Neural progenitor cell (in vitro differentiated cells): ENCODE results near the gene GGN. TPM values are rescaled to one million over a fixed set of nuclear protein-coding genes. Genes with fewer than 3 reads are reported as not detected.
A peak's percentile ranks its signal among the peaks of the same experiment; 100 is the strongest.
"Not testable (repeated sequence)": the region's sequence is repeated elsewhere in the genome, so short reads cannot be mapped to it uniquely, and the experiment has no call there.

Experiments
- DNase-seq: peaks from one replicate; pipeline ENCODE4 v3.0.0-alpha.2; 2016; ENCODE audit warnings: low spot score
- H2AFZ ChIP-seq: fragments of 200-600 bp; sonication (generic); replicated peaks from 2 replicates; pipeline ENCODE4 v1.6.1; 2016; ENCODE audit warnings: antibody characterized with exemption
- H3F3A ChIP-seq: fragments of 200-600 bp; sonication (generic); 2 replicates; pipeline ENCODE4 v1.6.1; 2016; ENCODE audit warnings: antibody characterized with exemption, low read depth
- H3K27ac ChIP-seq: fragments of 200-600 bp; sonication (generic); 2 replicates; pipeline ENCODE4 v1.5.1; 2016; ENCODE audit warnings: mild to moderate bottlenecking
- H3K27me3 ChIP-seq: fragments of 200-600 bp; sonication (generic); 2 replicates; pipeline ENCODE4 v1.6.1; 2016; ENCODE audit warnings: mild to moderate bottlenecking, moderate library complexity
- H3K36me3 ChIP-seq: fragments of 200-600 bp; sonication (generic); 2 replicates; pipeline ENCODE4 v1.5.1; 2016
- H3K4me1 ChIP-seq: fragments of 200-600 bp; sonication (generic); 2 replicates; pipeline ENCODE4 v1.6.1; 2016; ENCODE audit warnings: mixed run types
- H3K4me2 ChIP-seq: fragments of 200-600 bp; sonication (generic); 2 replicates; pipeline ENCODE4 v1.6.1; 2016
- H3K4me3 ChIP-seq: fragments of 200-600 bp; sonication (generic); 2 replicates; pipeline ENCODE4 v1.5.1; 2016
- H3K79me2 ChIP-seq: fragments of 200-600 bp; sonication (generic); 2 replicates; pipeline ENCODE4 v1.6.1; 2016; ENCODE audit warnings: low read depth
- H3K9ac ChIP-seq: fragments of 200-600 bp; sonication (generic); 2 replicates; pipeline ENCODE4 v1.6.1; 2016
- H3K9me3 ChIP-seq: fragments of 200-600 bp; sonication (generic); 2 replicates; pipeline ENCODE4 v1.5.1; 2016; ENCODE audit warnings: low read depth
- H4K20me1 ChIP-seq: fragments of 200-600 bp; sonication (generic); 2 replicates; pipeline ENCODE4 v1.6.1; 2016; ENCODE audit warnings: low read depth
- H3K27ac Mint-ChIP-seq: 3 replicates; pipeline ENCODE4 v1.8.0; 2021; ENCODE audit warnings: mixed read lengths
- H3K27me3 Mint-ChIP-seq: 2 replicates; pipeline ENCODE4 v1.8.0; 2022; ENCODE audit warnings: low read depth, mild to moderate bottlenecking, inconsistent platforms, moderate library complexity, mixed read lengths; ENCODE audit not compliant: insufficient read depth
- H3K36me3 Mint-ChIP-seq: 3 replicates; pipeline ENCODE4 v1.8.0; 2021; ENCODE audit warnings: mixed read lengths
- H3K4me1 Mint-ChIP-seq: 3 replicates; pipeline ENCODE4 v1.8.0; 2021; ENCODE audit warnings: mixed read lengths
- H3K4me3 Mint-ChIP-seq: 3 replicates; pipeline ENCODE4 v1.8.0; 2021; ENCODE audit warnings: mild to moderate bottlenecking, moderate library complexity, mixed read lengths
- H3K9me3 Mint-ChIP-seq: 3 replicates; pipeline ENCODE4 v1.8.0; 2020; ENCODE audit warnings: mixed read lengths
- EZH2 ChIP-seq: fragments of 200-600 bp; sonication (generic); IDR thresholded peaks from 2 replicates; pipeline ENCODE4 v1.6.1; 2017; ENCODE audit warnings: antibody characterized with exemption, mild to moderate bottlenecking, moderate library complexity
- EZH2phosphoT487 ChIP-seq: fragments of 200-600 bp; sonication (generic); IDR thresholded peaks from 2 replicates; pipeline ENCODE4 v1.6.1; 2017; ENCODE audit warnings: antibody characterized with exemption
- total RNA-seq: library from RNA; depleted of rRNA; stranded (reverse); fragments of >200 nt; gene quantifications from 2 replicates; pipeline ENCODE4 v1.2.3, GENCODE V29; 2015; ENCODE audit warnings: low replicate concordance
- TF ChIP-seq, protein P1 (sequence below): fragments of 200-600 bp; sonication (generic); IDR thresholded peaks from 2 replicates; pipeline ENCODE4 v1.5.1; 2017; ENCODE audit warnings: antibody characterized with exemption, mild to moderate bottlenecking

Gene GGN
- total RNA-seq, 1 donor from 2014 or later: not detected

DNA sequence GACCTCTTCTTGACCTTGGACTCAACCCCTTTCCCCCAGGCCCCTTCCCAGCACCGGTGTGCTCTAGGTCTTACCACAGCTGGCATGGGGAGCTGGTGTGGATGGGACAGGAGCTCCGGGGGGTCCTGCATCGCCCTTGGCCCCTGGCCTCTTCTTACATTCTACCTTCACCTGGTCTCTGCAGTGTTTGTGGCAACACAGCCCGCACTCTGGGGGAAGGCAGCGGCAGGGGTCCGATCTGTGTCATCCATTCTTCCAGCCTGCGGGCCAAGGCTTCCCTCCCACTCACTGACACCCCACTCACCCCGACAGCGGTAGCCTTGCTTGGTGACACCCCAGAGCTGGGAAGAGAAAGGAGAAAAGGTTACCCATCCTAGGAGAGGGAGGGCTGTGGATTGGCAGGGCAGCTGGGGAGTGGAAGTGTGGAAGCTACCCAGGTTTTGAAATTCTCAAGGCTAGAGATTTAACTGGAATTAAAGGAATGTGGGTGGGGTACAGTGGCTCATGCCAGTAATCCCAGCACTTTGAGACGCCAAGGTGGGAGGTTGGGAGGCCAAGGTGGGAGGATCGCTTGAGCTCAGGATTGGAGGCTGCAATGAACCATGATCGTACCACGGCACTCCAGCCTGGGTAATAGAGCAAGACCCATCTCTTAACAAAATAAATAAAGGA lies 23.3 kb upstream of the GGN start:
- Histone ChIP-seq H3K4me1 (no peaks in the 10 kb centered on the region), H3K9me3 (no peaks in the 10 kb centered on the region), H3K9ac (no peak overlapping the region), H2AFZ (no peak overlapping the region), H3K27ac (no peak overlapping the region), H3K27me3 (no peaks in the 10 kb centered on the region), H3K36me3 (no peaks in the 10 kb centered on the region), H3K4me3 (no peak overlapping the region), H3F3A (no peaks in the 10 kb centered on the region), H3K79me2 (no peaks in the 10 kb centered on the region), H3K4me2 (no peak overlapping the region), H4K20me1 (no peaks in the 10 kb centered on the region)
- Mint-ChIP-seq H3K36me3 (peaks cover 3% of the 10 kb centered on the region), H3K27ac (no peak overlapping the region), H3K4me1 (no peaks in the 10 kb centered on the region), H3K9me3 (no peaks in the 10 kb centered on the region), H3K27me3 (peaks cover 12% of the 10 kb centered on the region), H3K4me3 (no peak overlapping the region)
- TF ChIP-seq EZH2 (no peak), EZH2phosphoT487 (no peak)
- TF ChIP-seq, protein P1, sequence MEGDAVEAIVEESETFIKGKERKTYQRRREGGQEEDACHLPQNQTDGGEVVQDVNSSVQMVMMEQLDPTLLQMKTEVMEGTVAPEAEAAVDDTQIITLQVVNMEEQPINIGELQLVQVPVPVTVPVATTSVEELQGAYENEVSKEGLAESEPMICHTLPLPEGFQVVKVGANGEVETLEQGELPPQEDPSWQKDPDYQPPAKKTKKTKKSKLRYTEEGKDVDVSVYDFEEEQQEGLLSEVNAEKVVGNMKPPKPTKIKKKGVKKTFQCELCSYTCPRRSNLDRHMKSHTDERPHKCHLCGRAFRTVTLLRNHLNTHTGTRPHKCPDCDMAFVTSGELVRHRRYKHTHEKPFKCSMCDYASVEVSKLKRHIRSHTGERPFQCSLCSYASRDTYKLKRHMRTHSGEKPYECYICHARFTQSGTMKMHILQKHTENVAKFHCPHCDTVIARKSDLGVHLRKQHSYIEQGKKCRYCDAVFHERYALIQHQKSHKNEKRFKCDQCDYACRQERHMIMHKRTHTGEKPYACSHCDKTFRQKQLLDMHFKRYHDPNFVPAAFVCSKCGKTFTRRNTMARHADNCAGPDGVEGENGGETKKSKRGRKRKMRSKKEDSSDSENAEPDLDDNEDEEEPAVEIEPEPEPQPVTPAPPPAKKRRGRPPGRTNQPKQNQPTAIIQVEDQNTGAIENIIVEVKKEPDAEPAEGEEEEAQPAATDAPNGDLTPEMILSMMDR: no peak
- no peak for DNase-seq

DNA sequence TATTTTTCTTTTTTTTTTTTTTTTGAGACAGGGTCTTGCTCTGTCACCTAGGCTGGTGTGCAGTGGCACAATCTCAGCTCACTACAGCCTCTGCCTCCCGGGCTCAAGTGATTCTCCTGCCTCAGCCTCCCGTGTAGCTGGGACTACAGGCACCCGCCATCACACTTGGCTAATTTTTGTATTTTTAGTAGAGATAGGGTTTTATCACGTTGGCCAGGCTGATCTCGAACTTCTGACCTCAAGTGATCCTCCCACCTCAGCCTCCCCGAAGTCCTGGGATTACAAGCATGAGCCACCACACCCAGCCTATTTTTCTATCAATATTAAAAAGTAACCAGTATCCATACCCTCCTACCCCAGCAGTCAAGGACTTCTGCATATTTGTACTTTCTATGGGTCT lies 22.6 kb upstream of the GGN start:
- H3K4me3 Mint-ChIP-seq: not testable (repeated sequence)

DNA sequence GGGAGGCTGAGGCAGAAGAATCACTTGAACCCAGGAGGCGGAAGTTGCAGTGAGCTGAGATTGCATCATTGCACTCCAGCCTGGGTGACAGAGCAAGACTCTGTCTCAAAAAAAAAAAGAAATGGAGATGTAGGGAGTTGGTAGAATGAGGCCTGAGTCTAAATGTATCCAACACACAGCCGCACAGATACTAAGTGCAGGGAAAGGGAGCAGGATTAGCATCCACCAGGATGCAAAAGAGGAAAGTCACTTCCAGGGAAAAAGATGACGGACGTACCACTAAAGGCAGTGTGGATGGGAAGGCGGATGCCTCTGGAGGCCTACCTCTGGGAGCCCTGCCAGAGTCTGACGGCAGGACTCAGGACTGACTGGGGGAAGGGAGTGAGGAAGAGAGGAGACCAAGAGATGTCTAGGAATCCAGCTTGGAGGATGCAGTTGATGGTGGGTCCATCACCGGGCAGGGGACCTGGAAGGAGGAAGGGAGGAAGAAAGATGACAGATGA lies 21.8 kb upstream of the GGN start:
- TF ChIP-seq, protein P1: no peak
- TF ChIP-seq EZH2phosphoT487: no peak
- TF ChIP-seq EZH2: no peak
- H3K27ac ChIP-seq: no peak overlapping the region
- no peaks in the 10 kb centered on the region for H3K9me3 Mint-ChIP-seq
- peaks cover 3% of the 10 kb centered on the region for H3K36me3 Mint-ChIP-seq
- H3K4me3 ChIP-seq: no peak overlapping the region
- H3K79me2 ChIP-seq: no peaks in the 10 kb centered on the region
- H3K9ac ChIP-seq: no peak overlapping the region
- no peak for DNase-seq
- H3K4me2 ChIP-seq: no peak overlapping the region
- no peaks in the 10 kb centered on the region for H3K9me3 ChIP-seq
- H3K4me3 Mint-ChIP-seq: no peak overlapping the region
- no peaks in the 10 kb centered on the region for H3K4me1 ChIP-seq
- no peaks in the 10 kb centered on the region for H3K27me3 ChIP-seq
- H3K4me1 Mint-ChIP-seq: no peaks in the 10 kb centered on the region
- no peaks in the 10 kb centered on the region for H4K20me1 ChIP-seq
- no peaks in the 10 kb centered on the region for H3K36me3 ChIP-seq
- no peak overlapping the region for H2AFZ ChIP-seq
- H3K27me3 Mint-ChIP-seq: peaks cover 10% of the 10 kb centered on the region
- H3F3A ChIP-seq: no peaks in the 10 kb centered on the region
- H3K27ac Mint-ChIP-seq: no peak overlapping the region

More for the DNA sequence above, 22.6 kb upstream of the GGN start:
- DNase-seq, H3K27ac ChIP-seq, H3K4me2 ChIP-seq, H3K27ac Mint-ChIP-seq, H3K4me3 ChIP-seq, H3K9ac ChIP-seq, H3K4me1 ChIP-seq, H3K79me2 ChIP-seq, H2AFZ ChIP-seq, H3K9me3 ChIP-seq, H4K20me1 ChIP-seq, H3F3A ChIP-seq, H3K27me3 ChIP-seq, H3K4me1 Mint-ChIP-seq, H3K9me3 Mint-ChIP-seq, H3K36me3 ChIP-seq, H3K36me3 Mint-ChIP-seq: not testable (repeated sequence)
- peaks cover 12% of the 10 kb centered on the region for H3K27me3 Mint-ChIP-seq

DNA sequence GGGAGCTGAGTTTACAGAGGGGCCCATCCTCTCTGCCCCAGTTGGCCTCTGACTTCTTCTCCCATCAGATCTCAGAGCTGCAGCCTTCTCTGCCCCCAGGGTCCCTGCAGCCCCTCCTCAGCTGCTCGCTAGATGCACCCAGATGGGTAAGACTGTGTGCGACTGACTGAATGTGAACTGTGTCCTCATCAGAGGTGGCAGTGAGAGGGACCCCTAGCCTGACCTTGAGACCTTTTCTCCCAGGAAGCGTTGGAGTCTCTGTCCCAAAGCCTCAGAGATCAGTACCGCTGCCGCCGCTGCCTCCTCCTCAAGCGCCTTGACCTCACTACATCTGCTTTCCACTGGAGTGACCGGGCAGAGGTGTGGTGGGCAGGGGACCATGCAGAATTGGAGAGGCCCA lies 17.4 kb upstream of the GGN start:
- no peaks in the 10 kb centered on the region for H3K9me3 ChIP-seq
- Mint-ChIP-seq H3K36me3 (peaks cover 3% of the 10 kb centered on the region), H3K27me3 (peaks cover 11% of the 10 kb centered on the region), H3K9me3 (no peaks in the 10 kb centered on the region), H3K4me3 (peak overlapping the region; percentile 67), H3K4me1 (peaks cover 3% of the 10 kb centered on the region), H3K27ac (no peak overlapping the region)
- H4K20me1 ChIP-seq: no peaks in the 10 kb centered on the region
- no peak for TF ChIP-seq EZH2
- TF ChIP-seq, protein P1: no peak
- no peak for TF ChIP-seq EZH2phosphoT487
- no peak overlapping the region for H2AFZ ChIP-seq
- no peaks in the 10 kb centered on the region for H3K36me3 ChIP-seq
- no peak for DNase-seq
- no peak overlapping the region for H3K9ac ChIP-seq
- peaks cover 10% of the 10 kb centered on the region for H3F3A ChIP-seq
- H3K4me2 ChIP-seq: no peak overlapping the region
- H3K27me3 ChIP-seq: peaks cover 26% of the 10 kb centered on the region
- H3K4me1 ChIP-seq: no peaks in the 10 kb centered on the region
- no peak overlapping the region for H3K27ac ChIP-seq
- no peak overlapping the region for H3K4me3 ChIP-seq
- H3K79me2 ChIP-seq: no peaks in the 10 kb centered on the region
